NCI-H2029 (cell line): Measurements from ENCODE around the gene ZFAND3.
A peak's percentile ranks its signal among the peaks of the same experiment; 100 is the strongest.
"Not testable (repeated sequence)": the region's sequence is repeated elsewhere in the genome, so short reads cannot be mapped to it uniquely, and the experiment has no call there.

ENCODE experiments used
- DNase-seq: peaks from one replicate; lab custom pipeline; 2025; lab: John Stamatoyannopoulos, UW

The ZFAND3 gene

GRCh38 chr6:37972994-37973757 is 153.6 kb downstream of the ZFAND3 start:
- DNase-seq, result no peak

- no peak for DNase-seq
These were observed 154.9 kb downstream of the ZFAND3 start for GRCh38 chr6:37974381-37974780.

GRCh38 chr6:37974943-37975342 is 155.4 kb downstream of the ZFAND3 start:
- DNase-seq, result no peak

GRCh38 chr6:37977715-37978114 is 158.2 kb downstream of the ZFAND3 start:
- no peak for DNase-seq

- DNase-seq, result peak; percentile 69
These were observed 160.1 kb downstream of the ZFAND3 start for GRCh38 chr6:37979392-37980221.

- DNase-seq, result peak; percentile 66
These were observed 160.7 kb downstream of the ZFAND3 start for GRCh38 chr6:37980222-37980595.

- no peak for DNase-seq
These were observed 162.1 kb downstream of the ZFAND3 start for GRCh38 chr6:37981626-37982025.

- no peak for DNase-seq
These were observed 162.8 kb downstream of the ZFAND3 start for GRCh38 chr6:37982317-37982716.

GRCh38 chr6:37983720-37984501 is 164.4 kb downstream of the ZFAND3 start:
- no peak for DNase-seq

GRCh38 chr6:37984578-37984977 is 165.1 kb downstream of the ZFAND3 start:
- DNase-seq, result no peak

- DNase-seq, result no peak
These were observed 165.8 kb downstream of the ZFAND3 start for GRCh38 chr6:37985355-37985754.

- no peak for DNase-seq
These were observed 167.5 kb downstream of the ZFAND3 start for GRCh38 chr6:37987018-37987417.

- DNase-seq, result no peak
These were observed 168.0 kb downstream of the ZFAND3 start for GRCh38 chr6:37987559-37987958.

GRCh38 chr6:37988127-37988526 is 168.6 kb downstream of the ZFAND3 start:
- DNase-seq, result no peak

- DNase-seq, result no peak
These were observed 169.2 kb downstream of the ZFAND3 start for GRCh38 chr6:37988696-37989095.

GRCh38 chr6:37990762-37991525 is 171.4 kb downstream of the ZFAND3 start:
- no peak for DNase-seq

GRCh38 chr6:37992749-37993148 is 173.2 kb downstream of the ZFAND3 start:
- DNase-seq, result no peak

- DNase-seq, result not testable (repeated sequence)
These were observed 173.7 kb downstream of the ZFAND3 start for GRCh38 chr6:37993194-37993593.

GRCh38 chr6:37993596-37993995 is 174.1 kb downstream of the ZFAND3 start:
- DNase-seq, result no peak

- peak; percentile 29 for DNase-seq
These were observed 174.7 kb downstream of the ZFAND3 start for GRCh38 chr6:37994223-37994622.

GRCh38 chr6:37998366-37998765 is 178.8 kb downstream of the ZFAND3 start:
- DNase-seq, result no peak

GRCh38 chr6:38001386-38001785 is 181.9 kb downstream of the ZFAND3 start:
- DNase-seq, result no peak
